IMR-90 (cell line): ENCODE measurements around the gene PRR22. TPM values are rescaled to one million over a fixed set of nuclear protein-coding genes. Genes with fewer than 3 reads are reported as not detected.
A peak's percentile ranks its signal among the peaks of the same experiment; 100 is the strongest.

ENCODE experiments used
- ATAC-seq: fragments of 200-7000 bp; cut with Tn5 transposase; 2 replicates; pipeline ENCODE4 v1.9.1; 2020; ENCODE audit warnings: low read depth, mild to moderate bottlenecking, moderate library complexity
- BruUV-seq: library from RNA; stranded (reverse); fragments of 400-500 nt; replicated peaks from 2 replicates; lab custom pipeline; 2021; lab: Mats Ljungman, UMichigan
- CTCF ChIA-PET: fragments of 300-600 bp; formaldehyde crosslinking; extraction: SDS; loops from one replicate; lab custom pipeline; 2021; ENCODE audit warnings: antibody characterized with exemption; lab: Yijun Ruan, JAX
- POLR2A ChIA-PET: fragments of 300-600 bp; sonication (Branson Sonifier 250); formaldehyde crosslinking; loops from one replicate; lab custom pipeline; 2022; ENCODE audit warnings: antibody characterized with exemption; ENCODE audit not compliant: unreplicated experiment; lab: Charles Lee
- DNase-seq: peaks from one replicate; pipeline ENCODE4 v3.0.0; 2013
- H2AFZ ChIP-seq: replicated peaks from 2 replicates; pipeline ENCODE3; 2013; ENCODE audit warnings: low read length, mild to moderate bottlenecking; ENCODE audit not compliant: poor library complexity
- H2AK5ac ChIP-seq: 2 replicates; pipeline ENCODE4 v1.6.1; 2013; ENCODE audit warnings: low read depth, low read length, inconsistent platforms
- H2AK9ac ChIP-seq: replicated peaks from 2 replicates; pipeline ENCODE3; 2013; ENCODE audit warnings: mild to moderate bottlenecking, low read depth, low read length, moderate library complexity; ENCODE audit not compliant: poor library complexity
- H2BK120ac ChIP-seq: 2 replicates; pipeline ENCODE4 v1.6.1; 2013; ENCODE audit warnings: low read depth, low read length, inconsistent platforms
- H2BK15ac ChIP-seq: 3 replicates; pipeline ENCODE4 v1.6.1; 2013; ENCODE audit warnings: low read depth, low read length, inconsistent platforms
- H2BK20ac ChIP-seq: 2 replicates; pipeline ENCODE4 v1.6.1; 2013; ENCODE audit warnings: low read depth, mild to moderate bottlenecking, inconsistent platforms, low read length, moderate library complexity
- H2BK5ac ChIP-seq: 2 replicates; pipeline ENCODE4 v1.6.1; 2013; ENCODE audit warnings: mild to moderate bottlenecking, low read depth, low read length, inconsistent platforms; ENCODE audit not compliant: poor library complexity, severe bottlenecking
- H3K14ac ChIP-seq: replicated peaks from 2 replicates; pipeline ENCODE4 v1.6.1; 2013; ENCODE audit warnings: low read depth, low read length, inconsistent platforms
- H3K18ac ChIP-seq: 2 replicates; pipeline ENCODE4 v1.6.1; 2013; ENCODE audit warnings: low read depth, low read length, control low read depth
- H3K23ac ChIP-seq: 2 replicates; pipeline ENCODE4 v1.6.1; 2013; ENCODE audit warnings: low read depth, low read length, inconsistent platforms
- H3K27ac ChIP-seq: 2 replicates; pipeline ENCODE4 v1.5.1; 2013; ENCODE audit warnings: mild to moderate bottlenecking, control low read depth, low read length; ENCODE audit not compliant: insufficient read depth
- H3K27me3 ChIP-seq: 2 replicates; pipeline ENCODE4 v1.6.1; 2013; ENCODE audit warnings: low read length; ENCODE audit not compliant: control insufficient read depth, insufficient read depth
- H3K36me3 ChIP-seq: 2 replicates; pipeline ENCODE4 v1.6.1; 2013; ENCODE audit warnings: low read length, mixed read lengths; ENCODE audit not compliant: control insufficient read depth, insufficient read depth
- H3K4ac ChIP-seq: 2 replicates; pipeline ENCODE4 v1.6.1; 2013; ENCODE audit warnings: low read depth, low read length, inconsistent platforms
- H3K4me1 ChIP-seq: 2 replicates; pipeline ENCODE4 v1.6.1; 2013; ENCODE audit warnings: low read length, mixed read lengths; ENCODE audit not compliant: control insufficient read depth, insufficient read depth
- H3K4me2 ChIP-seq: 2 replicates; pipeline ENCODE4 v1.6.1; 2013; ENCODE audit warnings: low read depth, mild to moderate bottlenecking, control low read depth, low read length, moderate library complexity
- H3K4me3 ChIP-seq: 2 replicates; pipeline ENCODE4 v1.5.1; 2013; ENCODE audit warnings: low read depth, mild to moderate bottlenecking, control low read depth, low read length, moderate library complexity; ENCODE audit not compliant: insufficient read depth
- H3K56ac ChIP-seq: 2 replicates; pipeline ENCODE4 v1.6.1; 2013; ENCODE audit warnings: low read length, inconsistent platforms; ENCODE audit not compliant: insufficient read depth; ENCODE audit errors: extremely low read depth
- H3K79me1 ChIP-seq, 2 experiments: 2 replicates each; pipeline ENCODE4 v1.6.1; 2013; ENCODE audit warnings: low read length in 2 of 2, inconsistent platforms in 1 of 2, low read depth in 1 of 2
- H3K9ac ChIP-seq: 2 replicates; pipeline ENCODE4 v1.6.1; 2013; ENCODE audit warnings: low read depth, low read length, control low read depth
- H3K9me1 ChIP-seq: 2 replicates; pipeline ENCODE4 v1.6.1; 2013; ENCODE audit warnings: low read length, inconsistent platforms; ENCODE audit not compliant: insufficient read depth
- H3K9me3 ChIP-seq: 2 replicates; pipeline ENCODE4 v1.6.1; 2013; ENCODE audit warnings: low read length; ENCODE audit not compliant: control insufficient read depth, insufficient read depth
- H4K20me1 ChIP-seq: 2 replicates; pipeline ENCODE4 v1.6.1; 2013; ENCODE audit warnings: low read length, inconsistent platforms; ENCODE audit not compliant: insufficient read depth
- H4K5ac ChIP-seq: 2 replicates; pipeline ENCODE4 v1.6.1; 2013; ENCODE audit warnings: mild to moderate bottlenecking, low read depth, low read length, control low read depth
- H4K8ac ChIP-seq, 2 experiments: 2 replicates each; pipeline ENCODE4 v1.6.1; 2013; ENCODE audit warnings: low read depth in 2 of 2, low read length in 2 of 2, control low read depth in 1 of 2, inconsistent platforms in 1 of 2
- H4K91ac ChIP-seq: 2 replicates; pipeline ENCODE4 v1.6.1; 2013; ENCODE audit warnings: low read depth, low read length, inconsistent platforms; ENCODE audit not compliant: insufficient read depth
- BHLHE40 ChIP-seq: fragments of 150-350 bp; IDR thresholded peaks from 2 replicates; pipeline ENCODE4 v1.6.1; 2016; ENCODE audit warnings: mild to moderate bottlenecking, low read depth, low read length
- CEBPB ChIP-seq: IDR thresholded peaks from 2 replicates; pipeline ENCODE4 v1.6.1; 2012; ENCODE audit warnings: low read depth, low read length, improper control_type of control experiment
- NFE2L2 ChIP-seq: fragments of 150-350 bp; IDR thresholded peaks from 2 replicates; pipeline ENCODE4 v1.6.1; 2016; ENCODE audit warnings: low read depth, mild to moderate bottlenecking, low read length
- RAD21 ChIP-seq: IDR thresholded peaks from 2 replicates; pipeline ENCODE4 v1.6.1; 2012; ENCODE audit warnings: low read length, improper control_type of control experiment
- RCOR1 ChIP-seq: IDR thresholded peaks from 2 replicates; pipeline ENCODE4 v1.6.1; 2012; ENCODE audit warnings: mild to moderate bottlenecking, low read length, improper control_type of control experiment; ENCODE audit not compliant: insufficient replicate concordance
- RFX5 ChIP-seq: IDR thresholded peaks from 2 replicates; pipeline ENCODE4 v1.8.0; 2012; ENCODE audit warnings: low read depth, mild to moderate bottlenecking, low read length, moderate library complexity
- WGBS, 2 experiments: methylation state at CpG; one replicate each; pipeline versions ENCODE4 v1.1.5 to v1.1.7; 2013; ENCODE audit warnings: missing lambda C conversion rate in 2 of 2; ENCODE audit not compliant: insufficient read length in 1 of 2; ENCODE audit errors: extremely low coverage in 2 of 2; 5-methylcytosine and 5-hydroxymethylcytosine counted together
- dilution Hi-C: fragments of 300-500 bp; cut with HindIII; formaldehyde crosslinking; loops from one replicate; pipeline ENCODE4 v1.14.3; 2018; ENCODE audit warnings: low sequenced_read_pairs; ENCODE audit not compliant: unreplicated experiment
- in situ Hi-C: fragments of 300-500 bp; cut with MboI; formaldehyde crosslinking; loops from 3 replicates; pipeline ENCODE4 v1.14.3; 2019; ENCODE audit warnings: low sequenced_read_pairs, inconsistent platforms, mixed read lengths
- intact Hi-C: fragments of 100-400 bp; cut with micrococcal nuclease; formaldehyde crosslinking; loops from 2 replicates; pipeline ENCODE4 v1.10.0; 2022
- polyA plus RNA-seq, 3 experiments: library from polyadenylated mRNA; depleted of rRNA; stranded (reverse); fragments of >200 nt; gene quantifications; 2 replicates each; pipeline ENCODE4 v1.2.3, GENCODE V29; 2012; ENCODE audit warnings: low replicate concordance in 1 of 3
- total RNA-seq: library from RNA; depleted of rRNA; stranded (reverse); fragments of >200 nt; gene quantifications from 2 replicates; pipeline ENCODE4 v1.2.3, GENCODE V29; 2012

Gene PRR22
- total and polyA plus RNA-seq, 2 of the 4 experiments (the other 2 are of a cell fraction), result 0.92 TPM; not detected in 1

GRCh38 chr19:5828661-5829566 is 44.4 kb upstream of the PRR22 start:
- no TSS peak for BruUV-seq
- TF ChIP-seq RFX5, result no peak
- no peak for TF ChIP-seq NFE2L2
- no peak for TF ChIP-seq RCOR1
- no peak for TF ChIP-seq BHLHE40
- TF ChIP-seq CEBPB, result no peak
- no peak for TF ChIP-seq RAD21

More at GRCh38 chr19:5828661-5829566, 44.4 kb upstream of the PRR22 start:
- Histone ChIP-seq H3K27ac (peak overlapping the region; percentile 58), H2AK5ac (peak overlapping the region; percentile 98), H3K9me3 (no peaks in the 10 kb centered on the region), H2BK15ac (peak overlapping the region; percentile 74; the same call in 2 of the 3 replicates), H3K9ac (peak overlapping the region; percentile 85), H2AFZ (peak overlapping the region; percentile 97), H3K4me3 (peak overlapping the region; percentile 59), H4K91ac (peak overlapping the region; percentile 89), H3K4me2 (peak overlapping the region; percentile 86), H3K4me1 (peaks cover 9% of the 10 kb centered on the region), H2BK20ac (no peak overlapping the region), H3K23ac (peak overlapping the region; percentile 97), H3K18ac (peak overlapping the region; percentile 62), H3K56ac (peak overlapping the region; percentile 81), H4K5ac (peak overlapping the region; percentile 96), H3K4ac (peak overlapping the region; percentile 97), H4K8ac (peak overlapping the region; percentile 97 to 99), H2BK120ac (peak overlapping the region; percentile 60), H2BK5ac (peak overlapping the region; percentile 63), H3K79me1 (peaks cover 0 to 6% of the 10 kb centered on the region in 2 experiments; a peak in 2 of 4 replicates), H4K20me1 (no peaks in the 10 kb centered on the region), H3K36me3 (no peaks in the 10 kb centered on the region), H3K27me3 (no peaks in the 10 kb centered on the region; the same call in 1 of the 2 replicates), H2AK9ac (peak overlapping the region; percentile 97), H3K14ac (peak overlapping the region; percentile 98), H3K9me1 (peaks cover 4% of the 10 kb centered on the region; the same call in 1 of the 2 replicates)
- ChIA-PET POLR2A (interaction anchor here (1.0 kb wide), 1 partner anchor 75 kb away, joined by 3 read pairs; the partner anchor contains the start of gene NDUFA11), CTCF (interaction anchor here (2.2 kb wide), 1 partner anchor 25 kb away, joined by 7 read pairs; no protein-coding TSS in a partner anchor)
- dilution Hi-C loops (no loop called here), intact Hi-C loops (loop anchor here (5.0 kb wide), 1 partner anchor 63 kb away; no protein-coding TSS in a partner anchor), in situ Hi-C loops (no loop called here)
- ATAC-seq (no peak), DNase-seq (no peak)
- 20% methylated on average over 2 of the region's 47 CpGs; no CpG with 5 or more reads in 1 of the 2 experiments for WGBS, 2 experiments
